H1 (cell line): ENCODE results near the gene PRSS36. TPM values are rescaled to one million over a fixed set of nuclear protein-coding genes. Genes with fewer than 3 reads are reported as not detected.

Experiments
- CTCF ChIA-PET: fragments of 300-600 bp; sonication (Branson Sonifier 250); formaldehyde crosslinking; loops from one replicate; lab custom pipeline; 2021; ENCODE audit not compliant: partially characterized antibody; lab: Charles Lee
- POLR2A ChIA-PET: fragments of 300-600 bp; sonication (Branson Sonifier 250); formaldehyde crosslinking; loops from one replicate; lab custom pipeline; 2021; ENCODE audit warnings: inconsistent platforms; ENCODE audit not compliant: partially characterized antibody; lab: Charles Lee
- DNase-seq, 2 experiments: peaks; one replicate each; pipeline versions ENCODE4 v3.0.0 to v3.0.0-alpha.2; 2010 to 2022; ENCODE audit warnings: low spot score in 2 of 2, low read depth in 1 of 2, mixed read lengths in 1 of 2
- FAIRE-seq: peaks from 2 replicates; lab custom pipeline; 2011; peaks lifted over from hg19 to GRCh38; lab: Jason Lieb, UNC
- H2AFZ ChIP-seq: 2 replicates; pipeline ENCODE4 v1.8.1; 2012; ENCODE audit warnings: low read length, inconsistent platforms
- H2AK5ac ChIP-seq: 2 replicates; pipeline ENCODE4 v1.6.1; 2013; ENCODE audit warnings: low read depth, low read length
- H2BK120ac ChIP-seq: replicated peaks from 2 replicates; pipeline ENCODE3; 2013; ENCODE audit warnings: low read depth, low read length, inconsistent platforms
- H2BK12ac ChIP-seq: 2 replicates; pipeline ENCODE4 v1.6.1; 2013; ENCODE audit warnings: low read depth, low read length
- H2BK15ac ChIP-seq: 2 replicates; pipeline ENCODE4 v1.6.1; 2013; ENCODE audit warnings: low read length
- H2BK20ac ChIP-seq: 2 replicates; pipeline ENCODE4 v1.6.1; 2013; ENCODE audit warnings: low read length
- H2BK5ac ChIP-seq: 2 replicates; pipeline ENCODE4 v1.6.1; 2013; ENCODE audit warnings: low read depth, low read length
- H3K14ac ChIP-seq: 2 replicates; pipeline ENCODE4 v1.6.1; 2013; ENCODE audit warnings: inconsistent platforms; ENCODE audit not compliant: insufficient read length
- H3K18ac ChIP-seq: 2 replicates; pipeline ENCODE4 v1.6.1; 2013; ENCODE audit warnings: low read length; ENCODE audit errors: extremely low read depth
- H3K23ac ChIP-seq: 2 replicates; pipeline ENCODE4 v1.6.1; 2013; ENCODE audit warnings: inconsistent platforms; ENCODE audit not compliant: insufficient read length
- H3K23me2 ChIP-seq: 2 replicates; pipeline ENCODE4 v1.6.1; 2013; ENCODE audit warnings: low read depth, low read length
- H3K27ac ChIP-seq: 2 replicates; pipeline ENCODE4 v1.6.1; 2011; ENCODE audit warnings: low read depth, low read length, inconsistent platforms
- H3K27me3 ChIP-seq, 4 experiments: replicated peaks in 1 of 4; 1 replicate in 1 of 4; 2 replicates in 3 of 4; pipeline versions ENCODE4 v1.6.1 to v1.8.1; 2011 to 2013; ENCODE audit warnings: low read length in 3 of 4, mild to moderate bottlenecking in 3 of 4, inconsistent platforms in 2 of 4, mixed read lengths in 2 of 4, moderate library complexity in 1 of 4; ENCODE audit not compliant: control insufficient read depth in 3 of 4, insufficient read depth in 3 of 4; ENCODE audit errors: extremely low read depth in 1 of 4
- H3K36me3 ChIP-seq, 4 experiments: 2 replicates each; pipeline versions ENCODE4 v1.6.1 to v1.8.1; 2011 to 2013; ENCODE audit warnings: mild to moderate bottlenecking in 4 of 4, low read length in 3 of 4, moderate library complexity in 2 of 4, control low read depth in 1 of 4, inconsistent platforms in 1 of 4; ENCODE audit not compliant: insufficient read depth in 4 of 4, control insufficient read depth in 2 of 4
- H3K4ac ChIP-seq: replicated peaks from 2 replicates; pipeline ENCODE3; 2013; ENCODE audit warnings: low read length, low read depth, mixed read lengths, inconsistent platforms; ENCODE audit not compliant: insufficient read length
- H3K4me1 ChIP-seq, 4 experiments: replicated peaks in 1 of 4; 1 replicate in 1 of 4; 2 replicates in 3 of 4; pipeline versions ENCODE4 v1.6.1 to v1.8.1; 2011 to 2013; ENCODE audit warnings: low read length in 3 of 4, inconsistent platforms in 2 of 4, mixed read lengths in 1 of 4; ENCODE audit not compliant: insufficient read depth in 4 of 4, control insufficient read depth in 3 of 4
- H3K4me2 ChIP-seq, 2 experiments: 2 replicates each; pipeline versions ENCODE4 v1.6.1 to v1.8.1; 2011 to 2013; ENCODE audit warnings: low read depth in 2 of 2, low read length in 2 of 2, control low read depth in 1 of 2, inconsistent platforms in 1 of 2, mild to moderate bottlenecking in 1 of 2; ENCODE audit not compliant: insufficient read depth in 1 of 2
- H3K4me3 ChIP-seq, 4 experiments: fragments of 200-600, 300-600 bp in 1 of 4; sonication (generic), shearing (Covaris generic), sonication (Bioruptor Twin) in 1 of 4; 2 replicates each; pipeline versions ENCODE4 v1.5.1 to v1.8.1; 2011 to 2016; ENCODE audit warnings: low read length in 4 of 4, low read depth in 3 of 4, control low read depth in 2 of 4, inconsistent platforms in 2 of 4, mild to moderate bottlenecking in 2 of 4, mixed read lengths in 1 of 4, moderate library complexity in 1 of 4; ENCODE audit not compliant: insufficient read depth in 2 of 4; ENCODE audit errors: extremely low read depth in 1 of 4
- H3K56ac ChIP-seq: replicated peaks from 2 replicates; pipeline ENCODE3; 2013; ENCODE audit warnings: low read depth, mild to moderate bottlenecking, mixed read lengths, low read length, inconsistent platforms; ENCODE audit not compliant: insufficient read length
- H3K79me1 ChIP-seq: 2 replicates; pipeline ENCODE4 v1.6.1; 2013; ENCODE audit warnings: low read depth, low read length, control low read depth
- H3K79me2 ChIP-seq, 2 experiments: 2 replicates each; pipeline versions ENCODE4 v1.6.1 to v1.8.1; 2012 to 2013; ENCODE audit warnings: low read length in 2 of 2, mild to moderate bottlenecking in 2 of 2, inconsistent platforms in 1 of 2; ENCODE audit not compliant: insufficient read depth in 2 of 2, control insufficient read depth in 1 of 2
- H3K9ac ChIP-seq, 4 experiments: replicated peaks in 1 of 4; 1 replicate in 1 of 4; 2 replicates in 3 of 4; pipeline versions ENCODE4 v1.6.1 to v1.8.1; 2011 to 2013; ENCODE audit warnings: low read depth in 3 of 4, low read length in 3 of 4, control low read depth in 2 of 4, mild to moderate bottlenecking in 2 of 4, moderate library complexity in 2 of 4, inconsistent platforms in 1 of 4; ENCODE audit errors: extremely low read depth in 1 of 4
- H3K9me3 ChIP-seq, 2 experiments: 2 replicates each; pipeline versions ENCODE4 v1.6.1 to v1.8.1; 2012 to 2013; ENCODE audit warnings: mild to moderate bottlenecking in 2 of 2, moderate library complexity in 2 of 2, control low read depth in 1 of 2, inconsistent platforms in 1 of 2, low read depth in 1 of 2, low read length in 1 of 2, mixed read lengths in 1 of 2; ENCODE audit not compliant: insufficient read depth in 2 of 2
- H4K20me1 ChIP-seq, 2 experiments: replicated peaks in 1 of 2; 2 replicates each; pipeline versions ENCODE3 to v1.8.1; 2011 to 2013; ENCODE audit warnings: inconsistent platforms in 2 of 2, low read length in 2 of 2, mild to moderate bottlenecking in 1 of 2; ENCODE audit not compliant: insufficient read depth in 2 of 2, control insufficient read depth in 1 of 2
- H4K5ac ChIP-seq: 2 replicates; pipeline ENCODE4 v1.6.1; 2013; ENCODE audit warnings: low read length, low read depth, mixed read lengths, inconsistent platforms; ENCODE audit not compliant: insufficient read length
- H4K8ac ChIP-seq: 2 replicates; pipeline ENCODE4 v1.8.0; 2013; ENCODE audit warnings: mild to moderate bottlenecking, moderate library complexity, low read length, inconsistent platforms; ENCODE audit not compliant: insufficient read depth; ENCODE audit errors: extremely low read depth
- H4K91ac ChIP-seq: replicated peaks from 2 replicates; pipeline ENCODE3; 2013; ENCODE audit warnings: low read length, mixed read lengths, inconsistent platforms; ENCODE audit not compliant: insufficient read length
- SP4 ChIP-seq: IDR thresholded peaks from 2 replicates; pipeline ENCODE4 v1.6.1; 2012; ENCODE audit warnings: low read length, inconsistent platforms
- TBP ChIP-seq: IDR thresholded peaks from 2 replicates; pipeline ENCODE4 v1.6.1; 2011; ENCODE audit warnings: low read depth, low read length, improper control_type of control experiment
- WGBS, 2 experiments: shearing (Covaris generic) in 1 of 2; methylation state at CpG; one replicate each; pipeline versions ENCODE4 v1.1.6 to v1.1.7; 2013 to 2015; ENCODE audit warnings: low lambda C conversion rate in 2 of 2, mixed read lengths in 2 of 2, inconsistent platforms in 1 of 2, low coverage in 1 of 2, missing lambda C conversion rate in 1 of 2; ENCODE audit not compliant: insufficient replicate concordance in 2 of 2, insufficient coverage in 1 of 2, insufficient read length in 1 of 2; ENCODE audit errors: extremely low coverage in 1 of 2, missing lambda C conversion rate in 1 of 2; 5-methylcytosine and 5-hydroxymethylcytosine counted together
- polyA plus RNA-seq, 7 experiments: library from polyadenylated mRNA; depleted of rRNA in 3 of 7; stranded (reverse) in 5 of 7; unstranded in 2 of 7; fragments of >200 nt in 5 of 7; fragments of 200-250 nt in 2 of 7; gene quantifications; 1 replicate in 5 of 7; 2 replicates in 1 of 7; 4 replicates in 1 of 7; pipeline versions ENCODE4 v1.2.1 to v1.2.3, GENCODE V29; 2011 to 2013; ENCODE audit warnings: missing spikeins in 2 of 7, mixed read lengths in 2 of 7
- total RNA-seq: library from RNA; stranded (reverse); fragmentation: NEBNext Ultra II Directional; extraction: Animal tissue kit (Norgen Biotek cat#: 25700); gene quantifications from 2 replicates; pipeline ENCODE4 v1.2.1, GENCODE V29; 2021
- TF ChIP-seq, protein P1 (sequence below): IDR thresholded peaks from 2 replicates; pipeline ENCODE4 v1.6.1; 2012; ENCODE audit warnings: inconsistent platforms

Gene PRSS36
- total and polyA plus RNA-seq, 2 of the 8 experiments (the other 6 are each of a cell fraction or from before 2014, with no cell fraction given): 1.3 to 1.9 TPM

DNA sequence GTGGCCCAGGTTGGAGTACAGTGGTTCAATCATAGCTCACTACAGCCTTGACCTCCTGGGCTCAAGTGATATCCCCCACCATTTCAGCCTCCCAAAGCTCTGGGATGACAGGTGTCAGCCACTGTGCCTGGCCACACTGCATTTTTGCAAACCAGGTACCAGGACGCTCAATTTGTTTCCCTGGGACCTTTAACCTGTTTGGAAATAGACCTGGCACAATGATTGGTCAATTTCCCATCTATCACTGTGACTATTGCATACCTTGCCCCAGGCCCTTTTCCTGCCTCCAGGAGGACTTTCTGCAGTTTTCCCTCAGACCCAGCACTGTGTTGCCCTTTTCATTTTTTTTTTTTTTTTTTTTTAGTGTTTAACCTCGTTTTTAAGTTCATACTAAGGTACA lies 19.0 kb upstream of the PRSS36 start:
- Histone ChIP-seq H3K79me1 (no peaks in the 10 kb centered on the region), H3K23me2 (0 out of 2 replicates have a peak, but pooled peaks cover 3% of the 10 kb centered on the region), H3K4ac (no peak overlapping the region), H2BK20ac (no peak overlapping the region), H3K9ac (no peak overlapping the region), H2BK120ac (no peak overlapping the region), H3K56ac (no peak overlapping the region), H2AFZ (no peak overlapping the region), H3K9me3 (no peaks in the 10 kb centered on the region; a peak in 1 of 4 replicates), H4K91ac (no peak overlapping the region), H3K27ac (no peak overlapping the region), H3K18ac (no peak overlapping the region; the same call in 1 of the 2 replicates), H4K20me1 (no peaks in the 10 kb centered on the region), H3K36me3 (no peaks in the 10 kb centered on the region), H2BK5ac (no peak overlapping the region), H3K79me2 (no peaks in the 10 kb centered on the region), H3K27me3 (no peaks in the 10 kb centered on the region; a peak in 1 of 7 replicates), H3K4me2 (no peak overlapping the region), H2AK5ac (no peak overlapping the region), H2BK15ac (no peak overlapping the region), H2BK12ac (0 out of 2 replicates have a peak overlapping the region, but pooled peaks have one; percentile 7), H3K4me3 (no peak overlapping the region), H4K8ac (no peak overlapping the region), H3K14ac (no peak overlapping the region), H3K4me1 (peaks cover 0 to 3% (median 0%) of the 10 kb centered on the region in 4 experiments; a peak in 1 of 7 replicates), H3K23ac (no peak overlapping the region), H4K5ac (no peak overlapping the region)
- DNase-seq (no peak), FAIRE-seq (no peak)
- 86% methylated on average over 1 of the region's 2 CpGs; no CpG with 5 or more reads in 1 of the 2 experiments for WGBS, 2 experiments
- ChIA-PET CTCF (interaction anchor here (2.7 kb wide), 1 partner anchor 12 kb away, joined by 11 read pairs; no protein-coding TSS in a partner anchor), POLR2A (interaction anchor here (0.7 to 6.5 kb wide), 3 partner anchors 10 to 52 kb away, joined by 3 to 62 read pairs (median 3); partner anchors contain the start of gene FUS)
- TF ChIP-seq TBP: no peak
- no peak for TF ChIP-seq SP4
- TF ChIP-seq, protein P1, sequence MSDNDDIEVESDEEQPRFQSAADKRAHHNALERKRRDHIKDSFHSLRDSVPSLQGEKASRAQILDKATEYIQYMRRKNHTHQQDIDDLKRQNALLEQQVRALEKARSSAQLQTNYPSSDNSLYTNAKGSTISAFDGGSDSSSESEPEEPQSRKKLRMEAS: no peak
